Measurements from ENCODE around the gene BLOC1S6. TPM values are rescaled to one million over a fixed set of nuclear protein-coding genes. Genes with fewer than 3 reads are reported as not detected.

Gene BLOC1S6
- total and polyA plus RNA-seq, 12 donors = 9.9 to 87.1 (median 50.7) TPM

DNA sequence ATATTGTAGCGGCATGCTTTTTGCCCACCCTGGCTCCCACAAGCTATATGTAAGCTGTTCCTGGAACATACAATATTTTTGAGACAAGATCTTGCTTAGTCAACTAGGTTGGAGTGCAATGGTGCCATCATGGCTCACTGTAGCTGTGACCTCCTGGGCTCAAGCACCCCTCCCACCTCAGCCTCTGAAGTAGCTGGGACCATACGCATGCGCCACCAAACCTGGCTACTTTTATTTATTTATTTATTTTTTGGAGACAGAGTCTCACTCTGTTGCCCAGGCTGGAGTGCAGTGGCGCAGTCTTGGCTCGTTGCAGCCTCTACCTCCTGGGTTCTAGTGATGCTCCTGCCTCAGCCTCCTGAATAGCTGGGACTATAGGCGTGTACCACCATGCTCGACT is 41.0 kb downstream of the BLOC1S6 start:
- Histone ChIP-seq H3K27ac (no peak overlapping the region), H3K9me3 (replicated peaks in 1 of 3) (no peaks in the 10 kb centered on the region), H3K4me3 (no peak overlapping the region), H3K4me1 (replicated peaks in 1 of 2) (no peaks in the 10 kb centered on the region), H3K36me3 (replicated peaks in 1 of 2) (no peaks in the 10 kb centered on the region), H3K27me3 (no peaks in the 10 kb centered on the region)
- intact Hi-C loops (cut with DNase I) = no loop called here
- no peak for DNase-seq
- WGBS, 4 donors = 83 to 90% (median 88%) methylated on average over 7 of the region's 7 CpGs
- TF ChIP-seq CTCF (IDR thresholded peaks at IDR 0.05) (no peak), POLR2A (IDR thresholded peaks at IDR 0.05) (no peak)

DNA sequence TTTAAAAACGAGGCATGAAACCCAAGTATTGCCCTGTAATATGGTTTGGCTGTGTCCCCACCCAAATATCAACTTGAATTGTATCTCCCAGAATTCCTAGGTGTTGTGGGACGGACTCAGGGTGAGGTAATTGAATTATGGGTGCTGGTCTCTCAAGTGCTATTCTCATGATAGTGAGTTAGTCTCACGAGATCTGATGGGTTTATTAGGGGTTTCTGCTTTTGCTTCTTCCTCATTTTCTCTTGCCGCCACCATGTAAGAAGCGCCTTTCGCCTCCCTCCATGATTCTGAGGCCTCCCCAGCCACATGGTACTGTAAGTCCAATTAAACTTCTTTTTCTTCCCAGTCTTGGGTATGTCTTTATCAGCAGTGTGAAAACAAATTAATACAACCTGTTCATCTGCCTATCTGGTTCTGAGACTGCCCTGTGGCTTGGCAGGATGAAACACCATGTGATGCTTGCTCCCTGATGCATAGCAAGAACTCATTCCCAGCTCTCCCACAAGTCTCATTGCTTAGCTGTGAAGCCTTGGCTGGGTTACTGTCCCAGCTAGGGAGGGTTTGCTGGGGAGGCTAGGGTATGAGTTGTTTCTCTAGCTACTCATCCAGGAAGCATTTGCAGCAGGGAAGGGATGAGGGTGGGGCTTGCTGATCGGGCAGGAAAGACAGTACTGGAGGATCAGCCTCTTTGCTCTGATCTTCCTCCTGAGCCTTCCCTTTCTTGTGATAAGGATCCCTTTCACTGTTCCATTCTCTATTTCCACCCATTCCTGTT is 43.9 kb downstream of the BLOC1S6 start:
- H3K4me1 ChIP-seq (replicated peaks in 1 of 2) = peaks cover 7% of the 10 kb centered on the region in 2 donors
- WGBS, 4 donors = 71 to 74% (median 72%) methylated on average over 7 of the region's 7 CpGs
- no peak for TF ChIP-seq POLR2A (IDR thresholded peaks at IDR 0.05)
- TF ChIP-seq CTCF (IDR thresholded peaks at IDR 0.05) = no peak
- DNase-seq = peak in 4 of 7 donors; percentile 33 to 40 (median 38)
- peak overlapping the region in 1 of 5 donors; percentile 30 for H3K27ac ChIP-seq
- no peaks in the 10 kb centered on the region for H3K9me3 ChIP-seq (replicated peaks in 1 of 3)
- no peak overlapping the region for H3K4me3 ChIP-seq
- H3K36me3 ChIP-seq (replicated peaks in 1 of 2) = no peaks in the 10 kb centered on the region
- intact Hi-C loops (cut with DNase I) = no loop called here
- H3K27me3 ChIP-seq = no peaks in the 10 kb centered on the region

GRCh38 chr15:45631776-45632175 is 44.6 kb downstream of the BLOC1S6 start:
- intact Hi-C loops (cut with DNase I) = no loop called here
- peak overlapping the region in 1 of 4 donors; percentile 15 for H3K4me3 ChIP-seq
- peak overlapping the region in 1 of 5 donors; percentile 30 for H3K27ac ChIP-seq

More at GRCh38 chr15:45631776-45632175, 44.6 kb downstream of the BLOC1S6 start:
- H3K9me3 ChIP-seq (replicated peaks in 1 of 3) = no peaks in the 10 kb centered on the region
- H3K27me3 ChIP-seq = no peaks in the 10 kb centered on the region
- 46 to 90% (median 74%) methylated on average over 2 of the region's 2 CpGs for WGBS, 4 donors
- DNase-seq = no peak
- no peaks in the 10 kb centered on the region for H3K36me3 ChIP-seq (replicated peaks in 1 of 2)
- TF ChIP-seq CTCF (IDR thresholded peaks at IDR 0.05) (no peak), POLR2A (IDR thresholded peaks at IDR 0.05) (no peak)
- peaks cover 8 to 14% of the 10 kb centered on the region in 2 donors for H3K4me1 ChIP-seq (replicated peaks in 1 of 2)

Data from adrenal gland (tissue), 12 donors.